HG02588 (cell line): ENCODE results near the gene GNG7.

Experiments used
- ATAC-seq: cut with Tn5 transposase; IDR thresholded peaks from one replicate; pipeline ENCODE4 v1.9.1; 2021; ENCODE audit warnings: mild to moderate bottlenecking, moderate library complexity; ENCODE audit not compliant: unreplicated experiment

The GNG7 gene

GRCh38 chr19:2702170-2703076, at the start of gene GNG7:
Gene GNG7, minus strand, starts transcription at chr19:2702694. Its CDS starts 182,006 bp downstream, at chr19:2520688.
- ATAC-seq = peak; percentile 82

GRCh38 chr19:2751438-2751830, 48.9 kb upstream of the GNG7 start:
- no peak for ATAC-seq

- no peak for ATAC-seq
These were observed 48.4 kb upstream of the GNG7 start for GRCh38 chr19:2750808-2751437.

DNA sequence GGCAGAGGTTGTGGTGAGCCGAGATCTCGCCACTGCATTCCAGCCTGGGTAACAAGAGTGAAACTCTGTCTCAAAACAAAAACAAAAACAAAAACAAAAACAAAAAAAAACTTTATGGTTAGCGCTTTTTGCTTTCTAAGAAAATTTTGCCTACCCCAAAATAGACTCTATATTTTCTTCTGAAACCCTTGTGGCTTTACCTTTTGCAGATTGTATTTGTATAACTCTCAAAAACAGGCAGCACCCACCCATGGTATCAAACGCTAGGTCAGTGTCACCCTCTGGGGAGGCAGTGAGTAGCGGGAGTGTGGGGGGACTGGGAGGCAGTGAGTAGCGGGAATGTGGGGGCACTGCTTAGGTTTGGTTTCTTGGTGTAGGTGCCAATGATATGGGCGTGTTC, 44.9 kb upstream of the GNG7 start:
- no peak for ATAC-seq

- no peak for ATAC-seq
These were observed 41.6 kb upstream of the GNG7 start for GRCh38 chr19:2744113-2744512.

DNA sequence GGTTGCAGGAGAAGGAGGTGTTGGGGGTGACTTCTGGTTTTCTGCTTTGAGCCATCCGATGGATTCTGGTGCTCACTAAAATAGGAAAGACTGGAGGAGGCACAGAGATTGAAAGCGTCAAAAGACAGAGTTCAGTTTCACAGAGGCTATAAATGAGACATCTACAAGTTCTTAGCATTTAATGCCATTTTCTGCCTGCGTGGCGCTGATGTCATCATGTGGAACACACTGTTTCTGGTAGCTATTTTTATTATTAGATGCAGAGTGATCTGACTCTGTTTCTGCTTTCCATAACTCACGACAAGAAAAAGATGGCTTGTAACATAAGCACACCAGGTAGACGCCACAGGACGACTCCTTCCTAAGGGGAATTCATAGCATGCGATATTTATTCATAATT, 40.6 kb upstream of the GNG7 start:
- no peak for ATAC-seq

DNA sequence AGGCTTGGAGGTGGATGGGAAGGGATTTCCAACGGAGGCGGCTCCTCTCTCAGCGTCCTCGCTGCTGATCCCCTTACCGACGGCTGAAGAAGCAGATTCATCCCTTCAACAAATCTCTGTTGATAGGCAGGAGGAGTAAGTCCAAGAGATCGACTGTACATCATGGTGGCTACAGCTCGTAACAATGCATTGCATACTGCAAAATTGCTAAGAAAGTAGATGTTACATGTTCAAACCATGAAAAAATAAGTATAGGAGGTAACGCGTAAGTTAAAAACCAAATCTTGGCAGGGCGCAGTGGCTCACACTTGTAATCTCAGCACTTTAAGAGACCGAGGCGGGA, 37.8 kb upstream of the GNG7 start:
- ATAC-seq = no peak

DNA sequence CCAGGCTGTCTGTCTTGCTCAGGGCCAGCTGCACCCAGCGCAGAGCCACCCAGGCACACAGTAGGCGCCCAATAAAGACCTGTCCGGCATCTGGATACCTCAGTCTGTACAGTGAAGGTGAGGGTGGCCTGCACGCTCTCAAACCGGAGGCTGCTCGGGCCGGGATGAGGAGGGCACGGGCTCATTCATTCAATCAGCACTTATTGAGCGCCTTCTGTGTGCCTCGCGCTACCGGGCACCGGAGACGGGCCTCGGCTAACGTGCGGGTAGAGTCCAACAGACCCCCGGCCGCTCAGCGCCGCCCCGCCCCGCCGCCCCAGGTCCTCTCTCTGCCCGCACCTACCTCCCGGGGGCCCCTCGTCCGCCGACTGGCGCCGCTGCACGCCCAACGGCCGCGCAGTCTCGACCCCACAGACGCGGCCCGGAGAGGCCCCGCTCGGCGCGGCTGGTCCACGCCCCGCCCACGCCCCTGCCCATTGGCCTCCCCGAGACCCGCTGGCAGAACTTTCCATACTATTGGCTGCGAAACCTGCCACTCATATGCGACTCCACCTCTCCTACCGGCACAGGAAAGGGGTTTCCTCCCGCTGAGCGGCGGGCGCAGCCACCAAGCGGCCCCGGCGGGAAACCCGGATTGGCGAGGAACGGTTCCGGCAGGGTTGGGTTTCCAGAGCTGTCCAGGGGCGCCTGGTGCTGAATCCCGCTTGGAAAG, 37.3 kb upstream of the GNG7 start, which contains the start of gene SLC39A3:
Gene SLC39A3 (minus strand): TSS at position 416 of the 712 bp plus-strand sequence. CDS start 2,760 bp downstream, outside the sequence.
- ATAC-seq = peak; percentile 91

GRCh38 chr19:2736550-2737190, 34.2 kb upstream of the GNG7 start:
- ATAC-seq = no peak

- no peak for ATAC-seq
These were observed 32.9 kb upstream of the GNG7 start for GRCh38 chr19:2735374-2735773.

- ATAC-seq = no peak
These were observed 32.2 kb upstream of the GNG7 start for GRCh38 chr19:2734589-2735288.

DNA sequence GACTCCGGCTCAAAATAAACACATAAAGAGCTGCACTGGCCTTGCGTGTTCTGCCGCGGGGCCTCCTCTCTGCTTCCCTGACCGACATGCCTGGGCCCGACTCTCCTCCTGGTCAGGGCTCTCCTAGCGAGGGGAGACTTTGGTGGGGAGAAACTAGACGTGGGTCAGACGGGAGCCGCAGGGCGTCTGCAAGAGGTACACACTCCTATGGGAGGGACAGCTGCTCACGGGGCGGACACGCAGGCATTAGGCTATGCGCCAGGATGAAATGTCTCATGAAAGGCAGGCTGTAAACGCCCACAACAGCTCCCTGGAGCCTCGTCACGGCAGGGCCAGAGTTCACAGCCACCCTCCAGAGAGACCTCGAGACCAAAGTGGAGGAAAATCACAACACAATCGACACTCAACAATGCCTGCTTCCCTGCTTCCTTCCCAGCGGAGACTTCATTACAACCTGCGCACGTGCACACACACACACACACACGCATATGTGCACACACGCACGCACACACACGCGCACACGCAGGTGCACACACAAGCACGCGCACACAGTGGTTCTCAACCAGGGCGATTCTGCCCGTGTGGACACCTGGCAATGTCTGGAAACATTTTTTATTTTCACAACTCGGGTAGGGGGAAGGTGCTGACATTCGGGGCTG, 31.6 kb upstream of the GNG7 start:
- no peak for ATAC-seq

- no peak for ATAC-seq
These were observed 30.4 kb upstream of the GNG7 start for GRCh38 chr19:2732883-2733282.

DNA sequence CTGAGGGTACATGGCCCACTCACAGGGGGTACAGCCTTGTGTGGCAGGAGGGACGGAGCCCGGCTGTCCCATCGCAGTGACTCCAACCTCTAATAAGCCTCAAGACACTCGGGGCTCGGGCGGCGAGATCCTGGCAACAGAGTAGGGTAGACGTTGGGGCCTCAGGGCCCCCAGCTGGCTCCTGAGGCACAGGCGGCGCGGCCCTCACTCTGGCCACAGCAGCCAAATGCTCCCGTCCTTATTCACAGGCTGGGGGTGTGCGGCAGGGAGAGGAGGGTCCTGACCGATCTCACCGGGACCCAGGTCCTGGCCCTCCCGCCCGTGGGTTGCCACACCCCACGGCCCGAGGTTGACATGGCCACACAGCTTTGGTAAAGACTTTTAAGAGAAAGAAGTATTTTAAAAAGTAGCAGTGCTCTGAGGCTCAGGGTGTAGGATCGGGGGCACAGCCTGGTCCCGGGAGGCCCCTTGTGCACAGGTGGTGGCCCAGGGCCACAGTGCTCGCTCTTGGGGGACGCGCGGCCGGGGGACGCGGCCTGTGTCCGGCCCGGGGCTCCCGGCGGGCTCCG, 29.7 kb upstream of the GNG7 start:
- ATAC-seq = no peak

- ATAC-seq = no peak
These were observed 28.9 kb upstream of the GNG7 start for GRCh38 chr19:2731181-2731995.

DNA sequence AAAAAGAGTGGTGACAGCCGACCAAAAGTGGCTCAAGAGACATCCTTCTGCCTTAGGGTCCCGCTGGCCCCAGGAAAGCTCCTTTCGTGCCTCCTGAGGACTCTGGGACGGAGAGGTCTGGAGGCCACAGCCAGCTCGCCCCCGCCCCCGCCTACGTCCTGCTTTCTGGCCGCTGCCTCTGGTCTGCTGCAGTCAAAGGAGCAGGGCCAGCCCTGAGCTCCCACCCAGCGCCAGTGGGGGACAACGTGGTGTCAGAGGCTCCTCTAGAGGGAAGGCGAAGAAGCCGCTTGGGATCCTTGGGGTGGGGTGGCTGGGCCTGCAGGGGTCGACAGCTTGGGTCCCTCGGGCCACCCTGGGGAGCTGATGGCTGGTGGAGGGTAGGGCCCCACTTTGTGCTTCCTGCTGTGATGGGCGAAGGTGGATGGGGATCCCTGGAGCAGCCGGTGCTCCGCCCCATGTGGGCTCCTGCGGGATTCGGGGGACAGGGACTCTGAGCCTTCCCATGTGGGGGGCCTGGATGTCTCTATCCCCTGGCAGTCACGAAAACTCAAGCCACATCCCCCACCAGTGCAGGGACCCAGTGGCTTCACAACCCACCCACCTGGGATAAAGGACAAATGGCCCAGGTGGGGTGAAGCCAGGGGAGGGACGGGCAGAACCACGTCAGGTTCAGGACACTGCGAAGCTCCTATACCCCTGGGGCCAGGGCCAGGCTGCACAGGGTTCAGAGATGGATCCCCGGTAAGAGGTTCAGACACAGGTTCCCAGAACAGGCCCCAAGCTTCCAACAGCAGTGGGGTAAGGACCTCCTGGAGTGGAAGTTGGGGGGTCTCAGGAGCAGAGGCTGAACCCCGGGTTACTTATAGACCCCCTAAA, 27.7 kb upstream of the GNG7 start:
- no peak for ATAC-seq

DNA sequence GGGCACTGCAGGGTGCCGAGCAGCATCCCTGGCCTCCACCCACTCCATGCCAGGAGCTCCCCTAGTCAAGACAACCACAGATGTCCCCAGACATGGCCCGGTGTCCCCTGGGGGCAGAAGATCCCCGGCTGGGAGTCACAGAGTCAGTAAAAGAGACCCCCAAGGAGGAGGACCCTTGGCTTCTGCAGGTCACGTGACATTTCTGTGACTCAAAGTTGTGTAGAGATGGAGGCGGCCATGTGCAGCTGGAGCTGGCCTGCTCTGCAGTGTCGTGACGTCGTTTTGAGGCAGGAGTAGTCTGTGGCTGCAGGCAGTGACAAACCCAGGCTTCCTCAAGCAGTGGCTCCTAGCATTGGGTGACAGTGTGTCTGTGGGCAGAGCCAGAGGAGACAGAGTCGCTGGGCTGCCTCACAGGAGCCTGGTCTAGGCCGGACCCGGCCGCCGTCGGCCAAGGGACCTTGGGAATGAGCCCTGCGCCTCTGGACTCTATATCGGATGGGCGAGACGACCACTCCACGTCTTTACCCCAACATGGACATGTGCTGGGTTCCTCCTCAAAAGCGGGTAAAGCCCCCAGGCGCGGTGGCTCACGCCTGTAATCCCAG, 26.4 kb upstream of the GNG7 start:
- ATAC-seq = no peak

DNA sequence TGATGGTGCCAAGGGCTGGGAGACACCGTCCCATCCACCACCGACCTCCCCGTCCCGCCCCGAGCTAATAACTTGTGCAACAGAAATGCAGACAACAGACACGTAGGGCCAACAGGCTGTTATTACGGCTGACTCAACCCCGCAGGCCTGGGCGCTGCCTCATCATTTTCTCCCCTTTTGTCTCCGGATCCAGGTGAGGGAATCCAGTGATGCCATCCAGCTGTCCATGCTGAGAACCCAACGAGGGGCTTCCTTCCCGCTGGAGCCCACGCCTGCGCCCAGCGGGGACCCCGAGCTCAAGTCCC, 25.1 kb upstream of the GNG7 start:
- ATAC-seq = no peak
